ENCODE measurements around the gene SLCO2B1.

SLCO2B1 gene

GRCh38 chr11:75223954-75224643 lies 73.2 kb downstream of the SLCO2B1 start:
- DNase-seq (ENCODE audit: low read depth) = no peak

GRCh38 chr11:75225794-75226193 lies 74.9 kb downstream of the SLCO2B1 start:
- DNase-seq (ENCODE audit: low read depth) = no peak

GRCh38 chr11:75229466-75229865 lies 78.6 kb downstream of the SLCO2B1 start:
- no peak for DNase-seq (ENCODE audit: low read depth)

GRCh38 chr11:75230621-75231020 lies 79.7 kb downstream of the SLCO2B1 start:
- DNase-seq (ENCODE audit: low read depth) = no peak

GRCh38 chr11:75233754-75234172 lies 82.9 kb downstream of the SLCO2B1 start:
- DNase-seq (ENCODE audit: low read depth) = peak; percentile 14

- DNase-seq (ENCODE audit: low read depth) = no peak
Measured at GRCh38 chr11:75236062-75236461, 85.2 kb downstream of the SLCO2B1 start.

- DNase-seq (ENCODE audit: low read depth) = no peak
Measured at GRCh38 chr11:75237050-75237449, 86.1 kb downstream of the SLCO2B1 start.

- no peak for DNase-seq (ENCODE audit: low read depth)
Measured at GRCh38 chr11:75238595-75239440, 87.9 kb downstream of the SLCO2B1 start.

- DNase-seq (ENCODE audit: low read depth) = no peak
Measured at GRCh38 chr11:75239531-75240290, 88.8 kb downstream of the SLCO2B1 start.

- no peak for DNase-seq (ENCODE audit: low read depth)
Measured at GRCh38 chr11:75240311-75241035, 89.6 kb downstream of the SLCO2B1 start, which contains the start of gene TPBGL. TSS of gene TPBGL (plus strand) at chr11:75240774. CDS start at chr11:75241050, 276 bp downstream.

GRCh38 chr11:75241036-75241905 lies 90.4 kb downstream of the SLCO2B1 start:
- DNase-seq (ENCODE audit: low read depth) = peak; percentile 62

- DNase-seq (ENCODE audit: low read depth) = no peak
Measured at GRCh38 chr11:75241906-75242644, 91.2 kb downstream of the SLCO2B1 start.

GRCh38 chr11:75242722-75243600 lies 92.1 kb downstream of the SLCO2B1 start:
- no peak for DNase-seq (ENCODE audit: low read depth)

GRCh38 chr11:75244052-75244814 lies 93.3 kb downstream of the SLCO2B1 start:
- DNase-seq (ENCODE audit: low read depth) = no peak

GRCh38 chr11:75245356-75246005 lies 94.6 kb downstream of the SLCO2B1 start:
- no peak for DNase-seq (ENCODE audit: low read depth)

GRCh38 chr11:75246006-75246670 lies 95.2 kb downstream of the SLCO2B1 start:
- DNase-seq (ENCODE audit: low read depth) = no peak

- no peak for DNase-seq (ENCODE audit: low read depth)
Measured at GRCh38 chr11:75246671-75247350, 95.9 kb downstream of the SLCO2B1 start.

All from fibroblast of the conjunctiva (primary cell).